Activated effector memory CD4-positive, alpha-beta T cell treated with Interleukin-2 at 50 U/mL for 16 hours (primary cell): ENCODE data around the gene CAPN7.

ENCODE experiments used
- DNase-seq: peaks from one replicate; pipeline ENCODE4 v3.0.0-alpha.2; 2020

CAPN7 gene

DNA sequence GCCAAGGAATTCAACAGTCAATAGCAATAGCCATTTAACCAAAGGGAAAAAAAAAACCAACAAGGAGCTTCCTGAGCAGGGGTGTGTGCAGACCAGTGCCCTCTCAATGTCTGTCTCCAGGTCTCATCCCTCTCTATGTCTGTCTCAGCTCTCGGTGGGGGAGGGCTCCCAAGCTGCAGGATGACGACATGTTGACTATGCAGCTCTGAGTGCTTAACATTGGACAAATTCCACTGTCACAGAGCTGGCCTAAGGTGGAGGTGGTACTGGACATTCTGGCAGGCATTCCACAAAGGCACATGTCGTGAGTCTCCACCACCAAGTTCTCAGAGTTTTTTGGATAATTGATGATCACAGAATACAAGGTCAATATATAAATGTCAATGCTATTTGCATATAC is 2.0 kb upstream of the CAPN7 start:
- no peak for DNase-seq

DNA sequence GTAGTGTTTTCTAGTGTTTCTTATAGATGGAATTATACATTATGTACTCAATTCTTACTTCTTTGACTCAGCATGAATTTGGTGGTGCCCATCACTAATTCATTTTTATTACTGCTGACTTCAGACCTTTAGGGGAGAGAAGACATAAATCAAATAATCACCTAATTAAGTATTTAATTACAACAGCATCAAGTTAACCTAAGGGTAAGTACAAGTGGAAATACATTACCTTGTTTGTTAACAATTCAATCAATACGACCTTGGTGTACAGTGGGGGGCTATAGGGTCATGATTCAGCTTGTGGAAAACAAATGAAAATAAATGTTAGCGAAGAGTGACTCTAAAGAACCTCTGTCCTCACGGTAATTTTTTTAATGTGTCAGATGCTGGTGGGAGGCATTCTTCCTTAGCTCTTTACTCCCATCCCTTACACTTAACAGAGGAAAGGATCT is 538 bp upstream of the CAPN7 start:
- DNase-seq = no peak

DNA sequence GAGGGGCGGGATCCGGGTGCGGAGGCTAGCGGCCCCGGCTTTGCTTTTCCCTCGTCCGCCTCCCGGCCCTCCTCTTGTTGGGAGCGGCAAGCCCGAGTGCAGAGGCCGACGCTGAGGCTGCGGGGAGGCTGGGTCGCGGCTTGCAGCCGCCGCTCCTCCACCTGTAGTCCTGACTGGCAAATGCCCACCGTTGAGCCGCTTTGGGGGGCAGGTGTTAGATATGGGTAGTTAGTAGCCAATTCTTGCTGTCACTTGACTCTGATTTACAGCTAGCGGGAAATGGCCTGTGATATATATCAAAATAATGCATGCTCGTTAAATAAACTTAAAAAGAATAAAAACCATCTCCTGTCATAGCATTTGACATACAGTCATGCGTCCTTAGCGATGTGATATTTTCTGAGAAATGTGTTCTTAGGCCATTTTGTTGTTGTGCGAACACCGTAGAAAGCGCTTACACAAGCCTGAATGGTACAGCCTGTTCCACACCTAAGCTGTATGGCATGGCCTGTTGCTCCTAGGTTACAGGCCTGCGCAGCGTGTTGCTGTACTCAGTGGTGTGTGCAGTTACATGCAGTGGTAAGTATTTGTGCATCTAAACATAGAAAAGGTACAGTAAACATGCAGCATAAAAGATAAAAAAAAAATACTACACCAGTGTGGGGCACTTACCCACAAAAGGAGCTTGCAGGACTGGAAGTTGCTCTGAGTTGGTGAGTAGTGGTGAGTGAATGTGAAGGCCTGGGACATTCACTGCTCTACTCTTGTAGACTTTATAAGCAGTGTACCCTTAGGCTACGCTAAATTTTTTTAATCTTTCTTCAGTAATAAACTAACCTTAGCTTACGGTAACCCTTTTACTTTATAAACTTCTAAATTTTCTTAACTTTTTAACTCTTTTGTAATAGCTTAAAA is 873 bp downstream of the CAPN7 start:
- DNase-seq = peak; percentile 18

DNA sequence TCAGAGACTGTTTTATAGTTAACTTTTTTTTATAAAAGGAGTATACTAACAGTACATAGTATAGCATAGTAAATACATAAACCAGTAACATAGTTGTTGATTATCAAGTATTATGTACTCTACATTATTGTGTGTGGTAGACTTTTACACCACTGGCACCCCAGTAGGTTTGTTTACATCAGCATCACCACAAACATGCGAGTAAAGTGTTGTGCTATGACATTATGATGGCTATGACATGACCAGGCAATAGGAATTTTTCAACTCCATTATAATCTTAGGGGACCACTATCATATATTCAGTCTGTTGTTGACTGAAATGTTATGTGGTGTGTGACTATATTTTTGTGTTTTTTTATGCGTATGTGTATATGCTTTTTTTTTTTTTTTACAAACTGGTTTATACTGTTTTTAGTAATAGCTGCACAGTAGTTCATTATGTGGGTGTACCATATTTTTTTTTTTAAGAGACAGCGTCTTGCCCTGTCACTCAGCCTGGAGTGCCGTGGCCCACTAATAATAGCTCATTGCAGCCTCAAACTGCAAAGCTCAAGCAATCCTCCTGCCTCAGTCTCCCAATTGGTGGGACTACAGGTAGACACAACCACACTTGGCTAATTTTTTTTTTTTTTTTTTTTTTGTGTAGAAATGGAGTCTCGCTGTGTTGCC is 1.9 kb downstream of the CAPN7 start:
- no peak for DNase-seq

DNA sequence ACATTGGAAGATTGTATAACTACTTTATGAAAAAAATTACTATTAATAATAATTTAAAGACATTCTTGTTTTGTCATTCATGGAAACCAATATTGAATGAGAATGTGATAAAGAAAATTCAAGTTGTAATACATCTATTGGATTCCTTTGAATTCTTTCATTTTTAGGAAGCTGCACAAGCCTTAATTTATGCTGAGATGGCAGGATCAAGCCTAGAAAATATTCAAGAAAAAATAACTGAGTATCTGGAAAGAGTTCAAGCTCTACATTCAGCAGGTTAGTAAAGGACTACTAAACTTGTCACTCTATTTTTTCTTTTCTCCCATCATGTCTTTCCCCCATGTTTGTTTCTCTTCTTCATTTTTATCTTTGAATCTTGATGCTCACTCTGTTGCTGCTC is 5.9 kb downstream of the CAPN7 start:
- no peak for DNase-seq

DNA sequence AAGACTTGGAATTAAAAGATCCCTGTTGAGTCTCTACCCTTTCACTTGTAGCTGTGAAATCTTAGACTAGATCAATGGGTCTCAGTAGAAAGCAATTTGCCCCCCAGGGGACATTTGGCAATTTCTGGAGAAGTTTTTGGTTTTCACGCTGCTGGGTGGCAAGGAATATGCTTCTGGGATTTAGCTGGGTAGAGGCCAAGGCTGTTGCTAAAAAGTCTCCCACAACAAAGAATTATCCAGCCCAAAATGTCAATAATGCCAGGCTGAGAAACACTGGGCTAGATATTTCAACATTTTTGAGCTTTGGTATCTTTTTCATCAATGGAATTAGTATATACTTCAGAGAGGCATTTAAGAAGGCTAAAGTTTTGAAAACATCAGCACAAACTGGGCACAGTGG is 8.7 kb downstream of the CAPN7 start:
- no peak for DNase-seq

DNA sequence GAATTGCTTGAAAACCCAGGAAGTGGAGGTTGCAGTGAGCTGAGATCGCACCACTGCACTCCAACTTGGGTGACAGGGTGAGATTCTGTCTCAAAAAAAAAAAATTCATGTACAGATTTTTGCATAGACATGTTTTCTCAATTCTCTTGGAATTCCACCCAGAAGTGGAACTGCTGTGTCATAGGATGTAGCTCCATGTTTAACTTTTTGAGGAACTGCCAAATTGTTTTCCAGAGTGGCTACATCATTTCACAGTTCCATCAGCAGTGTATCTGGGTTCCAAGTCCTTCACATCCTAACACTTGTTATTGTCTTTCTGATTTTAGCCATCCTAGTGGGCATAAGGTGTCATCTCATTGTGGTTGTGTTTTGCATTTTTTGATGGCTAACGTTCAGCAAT is 9.9 kb downstream of the CAPN7 start:
- DNase-seq = no peak

DNA sequence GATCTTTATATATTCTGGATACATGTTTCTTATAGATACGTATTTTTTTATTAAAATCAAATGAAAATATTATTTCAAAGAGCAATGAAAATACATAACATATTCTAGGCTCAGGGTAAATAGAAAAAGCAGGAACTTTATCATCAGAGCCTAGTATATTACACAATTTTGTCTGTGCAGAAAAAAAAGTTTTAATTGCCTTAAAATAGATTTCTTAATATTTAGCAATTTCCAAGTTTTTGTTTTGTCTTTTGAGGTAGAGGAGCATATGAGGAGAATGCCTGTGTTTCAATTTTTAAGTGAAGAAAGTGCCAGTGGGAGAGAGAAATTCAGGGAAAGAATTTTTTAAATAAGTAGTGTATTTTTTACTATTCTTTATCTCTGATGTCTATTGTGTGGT is 10.5 kb downstream of the CAPN7 start:
- no peak for DNase-seq

DNA sequence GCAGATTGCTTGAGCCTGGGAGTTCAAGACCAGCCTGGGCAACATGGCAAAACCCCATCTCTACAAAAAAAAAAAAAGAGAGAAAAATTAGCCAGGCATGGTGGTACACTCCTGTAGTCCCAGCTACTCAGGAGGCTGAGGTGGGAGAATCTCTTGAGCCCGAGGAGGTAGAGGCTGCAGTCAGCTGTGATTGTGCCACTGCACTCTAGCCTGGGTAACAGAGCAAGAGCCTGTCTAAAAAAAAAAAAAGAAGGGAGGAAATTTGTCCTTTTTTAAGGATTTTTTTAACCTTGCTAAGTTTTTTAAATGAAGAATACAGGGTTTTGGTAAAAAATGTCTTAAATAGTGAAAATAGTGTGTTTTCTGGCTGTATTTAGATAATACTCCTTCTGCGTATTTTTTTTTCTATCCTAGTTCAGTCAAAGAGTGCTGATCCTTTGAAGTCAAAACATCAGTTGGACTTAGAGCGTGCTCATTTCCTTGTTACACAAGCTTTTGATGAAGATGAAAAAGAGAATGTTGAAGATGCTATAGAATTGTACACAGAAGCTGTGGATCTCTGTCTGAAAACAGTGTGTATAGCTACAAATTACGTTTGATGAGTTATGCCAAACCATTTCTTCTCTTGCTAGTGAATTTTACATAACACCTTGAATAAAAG is 11.1 kb downstream of the CAPN7 start:
- no peak for DNase-seq

DNA sequence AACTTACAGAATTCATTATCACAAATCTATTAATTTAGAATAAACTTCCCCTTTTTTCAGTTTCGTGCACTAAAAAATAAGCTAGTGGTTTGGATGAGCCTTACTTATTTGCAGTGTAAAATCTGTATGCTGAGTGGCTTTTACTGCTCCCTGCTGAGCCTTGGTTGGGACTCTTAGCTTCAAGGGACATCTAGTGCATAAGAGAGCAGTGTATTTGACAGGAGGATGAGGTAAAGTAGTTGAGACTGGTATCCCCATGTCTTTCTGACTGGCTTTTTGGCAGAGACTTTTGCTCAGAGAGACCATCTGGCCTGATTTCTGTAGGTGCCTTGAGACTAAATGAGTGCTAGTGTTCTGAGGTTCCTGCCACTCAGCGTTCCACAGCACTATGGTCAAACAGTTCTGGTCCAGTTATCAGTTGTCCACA is 11.8 kb downstream of the CAPN7 start:
- DNase-seq = no peak

DNA sequence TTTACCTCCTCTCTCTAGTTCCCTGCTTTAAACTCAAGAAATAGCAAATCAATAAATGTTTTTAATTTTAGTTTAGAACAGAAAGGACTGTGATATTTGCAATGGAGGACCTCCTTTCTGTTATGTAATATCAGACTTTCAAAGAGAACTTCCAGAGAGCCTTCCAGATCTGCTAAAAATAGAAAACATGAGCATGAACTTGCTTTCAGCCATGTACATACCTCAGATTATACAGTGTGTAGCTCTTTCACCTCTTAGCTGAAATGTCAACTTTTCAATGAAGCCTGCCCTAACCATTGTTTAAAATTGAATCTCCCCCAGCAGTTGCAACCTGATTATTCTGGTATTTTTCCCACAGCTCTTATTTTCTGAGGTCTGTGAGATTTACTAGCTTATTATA is 12.6 kb downstream of the CAPN7 start:
- no peak for DNase-seq

DNA sequence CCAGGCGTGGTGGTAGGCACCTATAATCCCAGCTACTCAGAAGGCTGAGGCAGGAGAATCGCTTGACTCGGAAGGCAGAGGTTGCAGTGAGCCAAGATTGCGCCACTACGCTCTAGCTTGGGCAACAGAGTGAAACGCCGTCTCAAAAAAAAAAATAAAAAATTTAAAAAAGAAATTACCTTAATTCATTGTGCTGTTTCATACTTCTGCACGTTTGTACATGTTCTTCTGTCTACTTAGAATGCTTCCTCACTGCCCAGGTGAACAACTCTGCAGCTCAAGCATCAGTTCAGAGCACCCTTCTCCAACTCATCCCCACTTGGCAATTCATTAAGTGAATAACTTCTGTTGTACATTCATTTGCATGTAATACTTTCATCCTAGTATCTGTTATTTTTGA is 14.0 kb downstream of the CAPN7 start:
- DNase-seq = no peak

DNA sequence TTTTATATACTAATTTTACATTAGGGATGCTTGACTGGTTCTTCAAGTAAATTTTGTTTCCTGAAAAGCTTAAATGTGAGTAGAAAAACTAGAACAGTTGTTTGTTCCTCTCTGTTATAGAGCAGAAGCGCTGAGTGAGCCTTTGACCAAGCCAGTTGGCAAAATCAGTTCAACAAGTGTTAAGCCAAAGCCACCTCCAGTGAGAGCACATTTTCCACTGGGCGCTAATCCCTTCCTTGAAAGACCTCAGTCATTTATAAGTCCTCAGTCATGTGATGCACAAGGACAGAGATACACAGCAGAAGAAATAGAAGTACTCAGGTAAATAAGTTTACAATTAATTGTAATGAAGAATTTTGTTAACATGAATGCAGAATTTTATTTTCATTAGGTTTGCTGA is 14.6 kb downstream of the CAPN7 start:
- no peak for DNase-seq

DNA sequence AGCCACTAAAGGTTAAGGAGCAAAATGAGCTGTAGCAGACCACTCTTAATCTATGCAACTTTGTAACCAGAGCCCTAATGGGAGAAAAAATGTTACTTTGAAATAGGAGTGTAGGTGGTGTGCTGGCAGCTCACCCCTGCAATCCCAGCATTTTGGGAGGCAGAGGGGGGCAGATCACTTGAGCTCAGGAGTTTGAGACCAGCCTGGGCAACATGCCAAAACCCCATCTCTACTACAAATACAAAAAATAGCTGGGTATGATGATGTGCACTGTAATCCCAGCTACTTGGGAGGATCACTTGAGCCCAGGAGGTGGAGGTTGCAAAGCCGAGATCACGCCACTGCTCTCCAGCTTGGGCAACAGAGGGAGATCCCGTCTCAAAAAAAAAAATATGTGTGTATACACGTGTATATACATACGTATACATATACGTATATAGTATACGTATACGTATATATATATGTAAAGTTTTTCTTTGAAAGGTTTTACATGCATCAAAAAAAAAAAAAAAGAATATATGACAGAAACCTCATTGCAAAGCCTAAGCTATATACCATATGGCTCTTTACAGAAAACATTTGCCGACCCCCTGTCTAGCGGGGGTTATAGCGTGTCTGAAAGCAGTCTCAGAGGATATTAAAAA is 15.7 kb downstream of the CAPN7 start:
- DNase-seq = no peak

DNA sequence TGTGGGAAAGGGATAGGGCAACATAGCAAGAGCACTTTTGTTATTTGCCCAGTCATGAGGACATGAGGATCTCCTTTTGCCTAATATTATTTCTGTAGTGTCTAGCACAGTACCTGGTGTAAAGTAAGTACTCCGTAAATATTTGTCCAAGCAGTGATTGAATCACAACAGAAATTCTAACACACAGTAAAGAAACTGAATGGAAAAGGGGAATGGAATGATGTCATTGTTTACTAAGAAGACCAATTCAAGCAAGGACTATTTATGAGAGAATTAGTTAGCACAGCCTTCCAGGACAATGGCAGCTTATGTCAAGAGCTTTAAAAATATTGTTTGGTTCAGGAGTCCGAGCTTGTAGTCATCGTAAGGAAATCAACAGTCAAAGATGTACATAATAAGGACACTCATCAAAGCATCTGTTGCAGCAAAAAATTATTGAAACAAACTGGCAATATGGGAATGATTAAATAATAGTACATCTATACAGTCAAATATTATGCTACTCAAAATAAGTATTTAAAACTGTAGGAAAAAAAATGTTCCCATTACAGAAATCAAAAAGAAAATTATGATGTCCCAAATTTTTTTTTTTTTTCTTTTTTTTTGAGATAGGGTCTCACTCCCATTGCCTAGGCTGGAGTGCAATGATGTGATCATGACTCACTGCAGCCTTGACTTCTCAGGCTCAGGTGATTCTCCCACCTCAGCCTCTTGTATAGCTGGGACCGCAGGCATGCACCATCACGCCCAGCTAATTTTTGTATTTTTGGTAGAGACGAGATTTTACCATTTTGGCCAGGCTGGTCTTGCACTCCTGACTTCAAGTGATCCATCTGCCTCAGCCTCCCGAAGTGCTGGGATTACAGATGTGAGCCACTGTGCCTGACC is 17.9 kb downstream of the CAPN7 start:
- no peak for DNase-seq

DNA sequence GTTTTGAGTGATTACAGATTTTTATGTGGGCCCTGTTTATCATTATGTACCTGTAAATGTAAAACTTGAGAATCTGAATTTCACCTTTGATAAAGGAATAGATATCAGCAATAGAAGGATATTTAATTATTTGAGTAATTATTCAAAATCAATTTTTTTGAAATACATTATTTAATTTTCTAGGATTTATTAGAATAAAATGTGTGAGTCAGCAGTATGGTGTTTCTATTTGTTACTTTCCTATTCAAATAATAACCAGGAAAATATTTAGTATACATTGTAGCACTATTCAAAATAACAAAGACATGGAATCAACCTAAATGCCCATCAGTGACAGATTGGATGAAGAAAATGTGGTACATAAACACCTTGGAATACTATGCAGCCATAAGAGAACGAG is 22.1 kb downstream of the CAPN7 start:
- DNase-seq = no peak

DNA sequence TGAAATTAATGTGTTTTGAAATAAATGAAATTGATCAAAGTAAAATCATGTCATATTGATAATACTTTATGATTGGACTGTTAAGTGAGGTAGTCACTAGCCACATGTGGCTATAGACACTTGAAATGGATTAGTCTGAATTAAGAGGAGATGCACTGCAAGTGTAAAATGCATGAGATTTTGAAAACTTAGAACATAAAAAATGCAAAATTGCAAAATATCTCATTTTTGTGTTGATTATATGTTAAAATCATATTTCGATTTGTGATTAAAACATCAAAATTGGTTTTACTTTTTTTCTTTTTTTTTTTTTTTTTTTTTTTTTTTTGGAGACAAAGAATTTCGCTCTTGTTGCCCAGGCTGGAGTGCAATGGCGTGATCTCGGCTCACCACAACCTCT is 23.2 kb downstream of the CAPN7 start:
- no peak for DNase-seq

DNA sequence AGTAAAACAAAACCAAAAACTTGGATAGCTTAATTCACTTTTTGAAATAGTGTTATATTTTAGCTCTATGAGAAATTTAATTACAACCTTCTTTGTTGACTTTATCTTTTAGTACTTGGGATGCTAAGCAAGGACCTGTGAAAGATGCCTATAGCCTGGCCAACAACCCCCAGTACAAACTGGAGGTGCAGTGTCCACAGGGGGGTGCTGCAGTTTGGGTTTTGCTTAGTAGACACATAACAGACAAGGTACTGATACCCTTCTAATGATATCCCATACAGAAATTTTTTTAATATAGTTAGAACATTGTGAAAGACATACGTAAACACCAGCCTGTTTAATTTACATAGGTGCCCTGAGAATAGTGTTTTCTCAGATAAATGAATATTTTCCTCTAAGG is 35.3 kb downstream of the CAPN7 start:
- DNase-seq = peak; percentile 19

DNA sequence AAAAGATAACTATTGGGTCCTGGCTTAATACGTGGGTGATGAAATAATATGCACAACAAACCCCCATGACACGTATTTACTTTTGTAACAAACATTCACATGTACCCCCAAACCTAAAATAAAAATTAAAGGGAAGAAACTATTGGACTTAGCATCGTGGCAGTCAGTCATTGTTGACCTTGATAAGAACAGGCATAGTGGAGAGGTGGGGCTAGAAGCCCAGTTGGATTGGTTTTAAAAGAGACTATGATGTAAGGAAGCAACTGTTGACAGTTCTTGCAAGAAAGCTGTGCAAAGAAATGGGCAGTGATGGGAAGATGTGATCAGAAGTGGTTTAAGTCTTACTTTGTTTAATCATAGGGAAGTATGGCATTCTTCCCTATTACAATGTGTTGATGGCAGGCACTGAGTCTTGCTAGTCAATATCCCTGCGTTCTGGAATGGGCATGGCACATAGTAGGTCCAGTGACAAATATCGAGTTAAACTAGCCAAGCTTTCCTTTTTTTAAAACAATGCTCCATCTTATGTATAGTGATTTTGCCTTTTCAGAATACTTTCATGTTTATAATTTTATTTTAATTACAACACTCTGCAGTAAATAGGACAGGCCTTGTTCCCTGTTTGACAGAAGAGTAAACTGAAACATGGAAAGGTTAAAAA is 37.9 kb downstream of the CAPN7 start:
- no peak for DNase-seq

DNA sequence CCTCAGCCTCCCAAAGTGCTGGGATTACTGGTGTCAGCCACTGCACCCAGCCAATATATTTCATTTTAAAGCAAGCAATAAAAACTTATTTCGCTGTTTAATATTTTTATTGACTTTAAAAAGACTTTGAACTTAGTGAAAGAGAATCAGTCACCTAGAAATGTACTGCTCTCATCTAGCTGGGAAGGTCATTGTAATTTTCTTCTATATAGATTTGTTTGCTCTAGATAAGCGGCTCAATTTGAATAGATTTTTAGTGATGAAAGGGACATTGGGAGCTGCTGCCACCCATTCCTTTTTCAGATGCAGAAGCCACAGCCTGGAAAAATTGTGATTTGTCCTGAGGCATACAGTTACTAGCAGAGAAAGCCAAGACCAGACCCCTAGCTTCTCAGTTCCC is 40.1 kb downstream of the CAPN7 start:
- DNase-seq = no peak

DNA sequence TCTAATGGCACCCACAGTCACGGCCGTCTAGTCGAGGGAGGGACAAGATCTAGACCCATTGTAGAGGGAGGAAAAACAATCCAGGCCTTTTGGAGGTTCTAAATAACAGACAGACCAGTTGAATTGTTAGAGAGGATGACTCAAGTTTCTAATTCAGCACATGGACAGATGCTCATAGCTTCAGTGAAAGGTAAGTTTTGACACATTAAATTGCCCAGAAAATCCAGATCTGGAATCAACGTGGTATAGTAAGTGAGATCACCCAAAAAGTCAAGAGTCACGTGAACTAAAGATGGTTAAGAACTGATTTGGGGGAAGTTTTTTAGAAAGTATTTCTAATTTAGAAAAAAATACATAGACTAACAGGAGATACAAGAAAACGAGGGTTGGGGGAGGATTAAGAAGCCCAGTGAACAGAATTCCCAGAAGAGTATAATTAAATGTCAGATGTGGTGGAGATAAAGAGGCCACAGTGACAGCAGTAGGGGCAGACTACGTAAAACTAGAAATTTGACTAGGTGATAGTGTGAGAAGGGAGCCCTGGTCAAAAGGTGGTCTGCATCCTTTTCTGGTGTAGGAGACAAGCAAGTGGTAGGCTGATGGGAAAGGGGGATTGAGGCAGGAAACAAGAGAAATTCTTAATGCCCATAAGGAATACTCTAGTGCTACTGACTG is 47.1 kb downstream of the CAPN7 start:
- no peak for DNase-seq
